ENCODE measurements around the gene DEFB132.

DEFB132 gene

GRCh38 chr20:297925-298775 lies 40.6 kb downstream of the DEFB132 start:
- peak; percentile 58 for DNase-seq (ENCODE audit: low spot score)

GRCh38 chr20:298776-299391 lies 41.4 kb downstream of the DEFB132 start:
- DNase-seq (ENCODE audit: low spot score) = no peak

GRCh38 chr20:300345-300990 lies 42.9 kb downstream of the DEFB132 start:
- DNase-seq (ENCODE audit: low spot score) = no peak

- no peak for DNase-seq (ENCODE audit: low spot score)
Measured at GRCh38 chr20:301886-302848, 44.6 kb downstream of the DEFB132 start.

- no peak for DNase-seq (ENCODE audit: low spot score)
Measured at GRCh38 chr20:305745-306144, 48.2 kb downstream of the DEFB132 start.

- DNase-seq (ENCODE audit: low spot score) = no peak
Measured at GRCh38 chr20:308427-309038, 51.0 kb downstream of the DEFB132 start.

GRCh38 chr20:309306-309840 lies 51.8 kb downstream of the DEFB132 start:
- no peak for DNase-seq (ENCODE audit: low spot score)

GRCh38 chr20:309841-310644 lies 52.5 kb downstream of the DEFB132 start:
- no peak for DNase-seq (ENCODE audit: low spot score)

GRCh38 chr20:310645-311044 lies 53.1 kb downstream of the DEFB132 start:
- no peak for DNase-seq (ENCODE audit: low spot score)
